ENCODE measurements around the gene MDM2. TPM values are rescaled to one million over a fixed set of nuclear protein-coding genes. Genes with fewer than 3 reads are reported as not detected.

The MDM2 gene
- polyA plus RNA-seq, 1 of the 3 experiments (the other 2 are of a cell fraction): 21.5 TPM

- H2AFZ ChIP-seq (ENCODE audit: low read depth): peak overlapping the region; percentile 24
These were observed 55.3 kb downstream of the MDM2 start for GRCh38 chr12:68863109-68863770.

More at GRCh38 chr12:68863109-68863770, 55.3 kb downstream of the MDM2 start:
- WGBS (ENCODE audit: low lambda C conversion rate): 45% methylated on average over 6 of the region's 7 CpGs
- Histone ChIP-seq H3K27me3 (ENCODE audit: insufficient read depth) (no peaks in the 10 kb centered on the region), H3F3A (replicated peaks; ENCODE audit: insufficient read depth) (no peaks in the 10 kb centered on the region), H3K9me3 (no peaks in the 10 kb centered on the region), H4K20me1 (ENCODE audit: insufficient read depth) (no peaks in the 10 kb centered on the region), H3K9me2 (no peaks in the 10 kb centered on the region), H3K27ac (ENCODE audit: low read depth in 2 of 2, low read length in 1 of 2) (no peak overlapping the region), H3K36me3 (replicated peaks in 1 of 2; ENCODE audit: control insufficient read depth in 1 of 2, insufficient read depth in 2 of 2, low read length in 1 of 2) (no peaks in the 10 kb centered on the region), H3K4me2 (no peak overlapping the region), H3K9ac (no peak overlapping the region), H3K79me2 (ENCODE audit: insufficient read depth) (no peaks in the 10 kb centered on the region), H3K4me3 (ENCODE audit: low read depth in 2 of 2, low read length in 1 of 2) (no peak overlapping the region), H3K4me1 (ENCODE audit: control insufficient read depth in 1 of 2, insufficient read depth in 2 of 2, low read depth in 1 of 2, low read length in 1 of 2) (no peaks in the 10 kb centered on the region; a peak in 1 of 4 replicates)
- ChIA-PET POLR2A (no interaction called here), CTCF (interaction anchor here (0.6 to 1.1 kb wide), 2 partner anchors 12 to 240 kb away, joined by 3 read pairs; no protein-coding TSS in a partner anchor)
- DNase-seq: no peak
- TF ChIP-seq RFX5 (IDR thresholded peaks at IDR 0.05; ENCODE audit: low read length) (no peak), JUND (IDR thresholded peaks at IDR 0.05) (no peak), POLR2AphosphoS5 (IDR thresholded peaks at IDR 0.05; ENCODE audit: low read depth, low read length) (no peak), MEF2A (IDR thresholded peaks at IDR 0.05; ENCODE audit: borderline replicate concordance, low read depth) (no peak), NFIC (IDR thresholded peaks at IDR 0.05; ENCODE audit: borderline replicate concordance) (no peak), GABPA (IDR thresholded peaks at IDR 0.05; ENCODE audit: low read depth) (no peak), USF1 (IDR thresholded peaks at IDR 0.05; ENCODE audit: borderline replicate concordance, low read depth) (no peak), CTCF (IDR thresholded peaks at IDR 0.05) (no peak), MAX (IDR thresholded peaks at IDR 0.05; ENCODE audit: low read depth) (no peak), FOXJ3 (CRISPR knock-in tag; IDR thresholded peaks at IDR 0.05) (no peak), NRF1 (IDR thresholded peaks at IDR 0.05; ENCODE audit: low read depth, low read length) (no peak), GATA2 (CRISPR knock-in tag; IDR thresholded peaks at IDR 0.05) (no peak), MXI1 (IDR thresholded peaks at IDR 0.05; ENCODE audit: low read depth, low read length) (no peak), RXRA (IDR thresholded peaks at IDR 0.05; ENCODE audit: borderline replicate concordance, low read depth) (no peak), TCF12 (IDR thresholded peaks at IDR 0.05) (no peak), ZBTB33 (IDR thresholded peaks at IDR 0.05; ENCODE audit: borderline replicate concordance, low read depth) (no peak), CHD2 (IDR thresholded peaks at IDR 0.05; ENCODE audit: low read length, partially characterized antibody) (no peak), FOXM1 (IDR thresholded peaks at IDR 0.05; ENCODE audit: low read depth) (no peak)

All from SK-N-SH (cell line).